H1 (cell line): ENCODE data around the gene LDLRAD4. TPM values are rescaled to one million over a fixed set of nuclear protein-coding genes. Genes with fewer than 3 reads are reported as not detected.

Experiments used
- CTCF ChIA-PET: fragments of 300-600 bp; sonication (Branson Sonifier 250); formaldehyde crosslinking; loops from one replicate; lab custom pipeline; 2021; ENCODE audit not compliant: partially characterized antibody; lab: Charles Lee
- POLR2A ChIA-PET: fragments of 300-600 bp; sonication (Branson Sonifier 250); formaldehyde crosslinking; loops from one replicate; lab custom pipeline; 2021; ENCODE audit warnings: inconsistent platforms; ENCODE audit not compliant: partially characterized antibody; lab: Charles Lee
- DNase-seq, 2 experiments: peaks; one replicate each; pipeline versions ENCODE4 v3.0.0 to v3.0.0-alpha.2; 2010 to 2022; ENCODE audit warnings: low spot score in 2 of 2, low read depth in 1 of 2, mixed read lengths in 1 of 2
- FAIRE-seq: peaks from 2 replicates; lab custom pipeline; 2011; peaks lifted over from hg19 to GRCh38; lab: Jason Lieb, UNC
- H2AFZ ChIP-seq: 2 replicates; pipeline ENCODE4 v1.8.1; 2012; ENCODE audit warnings: low read length, inconsistent platforms
- H2AK5ac ChIP-seq: 2 replicates; pipeline ENCODE4 v1.6.1; 2013; ENCODE audit warnings: low read depth, low read length
- H2BK120ac ChIP-seq: replicated peaks from 2 replicates; pipeline ENCODE3; 2013; ENCODE audit warnings: low read depth, low read length, inconsistent platforms
- H2BK12ac ChIP-seq: 2 replicates; pipeline ENCODE4 v1.6.1; 2013; ENCODE audit warnings: low read depth, low read length
- H2BK15ac ChIP-seq: 2 replicates; pipeline ENCODE4 v1.6.1; 2013; ENCODE audit warnings: low read length
- H2BK20ac ChIP-seq: 2 replicates; pipeline ENCODE4 v1.6.1; 2013; ENCODE audit warnings: low read length
- H2BK5ac ChIP-seq: 2 replicates; pipeline ENCODE4 v1.6.1; 2013; ENCODE audit warnings: low read depth, low read length
- H3K14ac ChIP-seq: 2 replicates; pipeline ENCODE4 v1.6.1; 2013; ENCODE audit warnings: inconsistent platforms; ENCODE audit not compliant: insufficient read length
- H3K18ac ChIP-seq: 2 replicates; pipeline ENCODE4 v1.6.1; 2013; ENCODE audit warnings: low read length; ENCODE audit errors: extremely low read depth
- H3K23ac ChIP-seq: 2 replicates; pipeline ENCODE4 v1.6.1; 2013; ENCODE audit warnings: inconsistent platforms; ENCODE audit not compliant: insufficient read length
- H3K23me2 ChIP-seq: 2 replicates; pipeline ENCODE4 v1.6.1; 2013; ENCODE audit warnings: low read depth, low read length
- H3K27ac ChIP-seq: 2 replicates; pipeline ENCODE4 v1.6.1; 2011; ENCODE audit warnings: low read depth, low read length, inconsistent platforms
- H3K27me3 ChIP-seq, 4 experiments: replicated peaks in 1 of 4; 1 replicate in 1 of 4; 2 replicates in 3 of 4; pipeline versions ENCODE4 v1.6.1 to v1.8.1; 2011 to 2013; ENCODE audit warnings: low read length in 3 of 4, mild to moderate bottlenecking in 3 of 4, inconsistent platforms in 2 of 4, mixed read lengths in 2 of 4, moderate library complexity in 1 of 4; ENCODE audit not compliant: control insufficient read depth in 3 of 4, insufficient read depth in 3 of 4; ENCODE audit errors: extremely low read depth in 1 of 4
- H3K36me3 ChIP-seq, 4 experiments: 2 replicates each; pipeline versions ENCODE4 v1.6.1 to v1.8.1; 2011 to 2013; ENCODE audit warnings: mild to moderate bottlenecking in 4 of 4, low read length in 3 of 4, moderate library complexity in 2 of 4, control low read depth in 1 of 4, inconsistent platforms in 1 of 4; ENCODE audit not compliant: insufficient read depth in 4 of 4, control insufficient read depth in 2 of 4
- H3K4ac ChIP-seq: replicated peaks from 2 replicates; pipeline ENCODE3; 2013; ENCODE audit warnings: low read length, low read depth, mixed read lengths, inconsistent platforms; ENCODE audit not compliant: insufficient read length
- H3K4me1 ChIP-seq, 4 experiments: replicated peaks in 1 of 4; 1 replicate in 1 of 4; 2 replicates in 3 of 4; pipeline versions ENCODE4 v1.6.1 to v1.8.1; 2011 to 2013; ENCODE audit warnings: low read length in 3 of 4, inconsistent platforms in 2 of 4, mixed read lengths in 1 of 4; ENCODE audit not compliant: insufficient read depth in 4 of 4, control insufficient read depth in 3 of 4
- H3K4me2 ChIP-seq, 2 experiments: 2 replicates each; pipeline versions ENCODE4 v1.6.1 to v1.8.1; 2011 to 2013; ENCODE audit warnings: low read depth in 2 of 2, low read length in 2 of 2, control low read depth in 1 of 2, inconsistent platforms in 1 of 2, mild to moderate bottlenecking in 1 of 2; ENCODE audit not compliant: insufficient read depth in 1 of 2
- H3K4me3 ChIP-seq, 4 experiments: fragments of 200-600, 300-600 bp in 1 of 4; sonication (generic), shearing (Covaris generic), sonication (Bioruptor Twin) in 1 of 4; 2 replicates each; pipeline versions ENCODE4 v1.5.1 to v1.8.1; 2011 to 2016; ENCODE audit warnings: low read length in 4 of 4, low read depth in 3 of 4, control low read depth in 2 of 4, inconsistent platforms in 2 of 4, mild to moderate bottlenecking in 2 of 4, mixed read lengths in 1 of 4, moderate library complexity in 1 of 4; ENCODE audit not compliant: insufficient read depth in 2 of 4; ENCODE audit errors: extremely low read depth in 1 of 4
- H3K56ac ChIP-seq: replicated peaks from 2 replicates; pipeline ENCODE3; 2013; ENCODE audit warnings: low read depth, mild to moderate bottlenecking, mixed read lengths, low read length, inconsistent platforms; ENCODE audit not compliant: insufficient read length
- H3K79me1 ChIP-seq: 2 replicates; pipeline ENCODE4 v1.6.1; 2013; ENCODE audit warnings: low read depth, low read length, control low read depth
- H3K79me2 ChIP-seq, 2 experiments: 2 replicates each; pipeline versions ENCODE4 v1.6.1 to v1.8.1; 2012 to 2013; ENCODE audit warnings: low read length in 2 of 2, mild to moderate bottlenecking in 2 of 2, inconsistent platforms in 1 of 2; ENCODE audit not compliant: insufficient read depth in 2 of 2, control insufficient read depth in 1 of 2
- H3K9ac ChIP-seq, 4 experiments: replicated peaks in 1 of 4; 1 replicate in 1 of 4; 2 replicates in 3 of 4; pipeline versions ENCODE4 v1.6.1 to v1.8.1; 2011 to 2013; ENCODE audit warnings: low read depth in 3 of 4, low read length in 3 of 4, control low read depth in 2 of 4, mild to moderate bottlenecking in 2 of 4, moderate library complexity in 2 of 4, inconsistent platforms in 1 of 4; ENCODE audit errors: extremely low read depth in 1 of 4
- H3K9me3 ChIP-seq, 2 experiments: 2 replicates each; pipeline versions ENCODE4 v1.6.1 to v1.8.1; 2012 to 2013; ENCODE audit warnings: mild to moderate bottlenecking in 2 of 2, moderate library complexity in 2 of 2, control low read depth in 1 of 2, inconsistent platforms in 1 of 2, low read depth in 1 of 2, low read length in 1 of 2, mixed read lengths in 1 of 2; ENCODE audit not compliant: insufficient read depth in 2 of 2
- H4K20me1 ChIP-seq, 2 experiments: replicated peaks in 1 of 2; 2 replicates each; pipeline versions ENCODE3 to v1.8.1; 2011 to 2013; ENCODE audit warnings: inconsistent platforms in 2 of 2, low read length in 2 of 2, mild to moderate bottlenecking in 1 of 2; ENCODE audit not compliant: insufficient read depth in 2 of 2, control insufficient read depth in 1 of 2
- H4K5ac ChIP-seq: 2 replicates; pipeline ENCODE4 v1.6.1; 2013; ENCODE audit warnings: low read length, low read depth, mixed read lengths, inconsistent platforms; ENCODE audit not compliant: insufficient read length
- H4K8ac ChIP-seq: 2 replicates; pipeline ENCODE4 v1.8.0; 2013; ENCODE audit warnings: mild to moderate bottlenecking, moderate library complexity, low read length, inconsistent platforms; ENCODE audit not compliant: insufficient read depth; ENCODE audit errors: extremely low read depth
- H4K91ac ChIP-seq: replicated peaks from 2 replicates; pipeline ENCODE3; 2013; ENCODE audit warnings: low read length, mixed read lengths, inconsistent platforms; ENCODE audit not compliant: insufficient read length
- BACH1 ChIP-seq: IDR thresholded peaks from 2 replicates; pipeline ENCODE4 v1.6.1; 2012; ENCODE audit warnings: low read length, improper control_type of control experiment
- CTBP2 ChIP-seq: IDR thresholded peaks from 2 replicates; pipeline ENCODE4 v1.7.0; 2011; ENCODE audit warnings: borderline replicate concordance, mild to moderate bottlenecking, moderate library complexity, mixed read lengths, low read length; ENCODE audit not compliant: insufficient read depth, insufficient read length
- CTCF ChIP-seq, 3 experiments: IDR thresholded peaks; 1 replicate in 2 of 3; 2 replicates in 1 of 3; pipeline versions ENCODE4 v1.5.1 to v1.6.1; 2011; ENCODE audit warnings: low read length in 3 of 3, mild to moderate bottlenecking in 3 of 3, inconsistent platforms in 2 of 3, low read depth in 1 of 3, moderate library complexity in 1 of 3; ENCODE audit not compliant: insufficient read depth in 1 of 3; ENCODE audit errors: control extremely low read depth in 1 of 3
- HDAC2 ChIP-seq, 2 experiments: fragments of 300-600 bp in 1 of 2; sonication (generic) in 1 of 2; IDR thresholded peaks; 2 replicates each; pipeline ENCODE4 v1.6.1; 2011 to 2012; ENCODE audit warnings: low read depth in 2 of 2, low read length in 2 of 2, mild to moderate bottlenecking in 2 of 2, moderate library complexity in 2 of 2, borderline replicate concordance in 1 of 2, inconsistent platforms in 1 of 2
- JUN ChIP-seq: IDR thresholded peaks from 2 replicates; pipeline ENCODE4 v1.6.1; 2011; ENCODE audit warnings: low read depth, mild to moderate bottlenecking, improper control_type of control experiment, low read length
- POLR2A ChIP-seq, 2 experiments: IDR thresholded peaks; 1 replicate in 1 of 2; 2 replicates in 1 of 2; pipeline ENCODE4 v1.6.1; 2011; ENCODE audit warnings: low read depth in 2 of 2, low read length in 2 of 2, mild to moderate bottlenecking in 2 of 2; ENCODE audit errors: control extremely low read depth in 1 of 2
- RNF2 ChIP-seq: fragments of 200-900, 300-1000 bp; sonication (generic); IDR thresholded peaks from 2 replicates; pipeline ENCODE4 v1.7.1; 2016; ENCODE audit warnings: borderline replicate concordance, low read depth, mild to moderate bottlenecking, antibody characterized with exemption, low read length; ENCODE audit not compliant: poor library complexity, severe bottlenecking; ENCODE audit errors: missing control alignments
- SAP30 ChIP-seq: fragments of 300-600 bp; sonication (generic); IDR thresholded peaks from 2 replicates; pipeline ENCODE4 v1.7.1; 2012; ENCODE audit warnings: low read length, moderate library complexity, mild to moderate bottlenecking, inconsistent platforms; ENCODE audit not compliant: insufficient read depth, insufficient replicate concordance
- SRF ChIP-seq: IDR thresholded peaks from 2 replicates; pipeline ENCODE4 v1.6.1; 2011; ENCODE audit warnings: mild to moderate bottlenecking, low read depth, low read length, moderate library complexity
- YY1 ChIP-seq: IDR thresholded peaks from 2 replicates; pipeline ENCODE4 v1.6.1; 2011; ENCODE audit warnings: low read depth, mild to moderate bottlenecking, low read length
- WGBS, 2 experiments: shearing (Covaris generic) in 1 of 2; methylation state at CpG; one replicate each; pipeline versions ENCODE4 v1.1.6 to v1.1.7; 2013 to 2015; ENCODE audit warnings: low lambda C conversion rate in 2 of 2, mixed read lengths in 2 of 2, inconsistent platforms in 1 of 2, low coverage in 1 of 2, missing lambda C conversion rate in 1 of 2; ENCODE audit not compliant: insufficient replicate concordance in 2 of 2, insufficient coverage in 1 of 2, insufficient read length in 1 of 2; ENCODE audit errors: extremely low coverage in 1 of 2, missing lambda C conversion rate in 1 of 2; 5-methylcytosine and 5-hydroxymethylcytosine counted together
- polyA plus RNA-seq, 7 experiments: library from polyadenylated mRNA; depleted of rRNA in 3 of 7; stranded (reverse) in 5 of 7; unstranded in 2 of 7; fragments of >200 nt in 5 of 7; fragments of 200-250 nt in 2 of 7; gene quantifications; 1 replicate in 5 of 7; 2 replicates in 1 of 7; 4 replicates in 1 of 7; pipeline versions ENCODE4 v1.2.1 to v1.2.3, GENCODE V29; 2011 to 2013; ENCODE audit warnings: missing spikeins in 2 of 7, mixed read lengths in 2 of 7
- total RNA-seq: library from RNA; stranded (reverse); fragmentation: NEBNext Ultra II Directional; extraction: Animal tissue kit (Norgen Biotek cat#: 25700); gene quantifications from 2 replicates; pipeline ENCODE4 v1.2.1, GENCODE V29; 2021

The LDLRAD4 gene
- total and polyA plus RNA-seq, 2 of the 8 experiments (the other 6 are each of a cell fraction or from before 2014, with no cell fraction given), result 0.77 to 1.4 TPM

DNA sequence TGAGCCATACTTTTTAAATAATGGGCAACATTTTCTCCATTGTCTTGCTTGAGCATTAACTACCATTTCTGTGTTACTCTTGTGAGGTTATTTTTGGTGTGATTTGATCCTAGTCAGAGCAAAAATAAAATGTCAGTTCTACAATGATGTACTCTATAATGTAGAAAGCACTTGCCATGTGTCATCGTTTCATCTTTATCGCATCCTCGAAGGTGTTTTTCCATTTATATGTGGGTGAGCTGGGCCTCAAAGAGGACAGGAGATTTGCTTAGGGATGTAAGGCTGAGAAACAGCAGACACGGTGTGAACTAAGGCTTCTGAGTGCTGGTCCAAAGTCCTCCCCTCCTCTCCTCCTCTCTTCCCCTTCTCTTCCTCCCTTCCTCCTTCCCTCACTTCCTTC lies 308.0 kb downstream of the LDLRAD4 start:
- no peak overlapping the region for H2BK15ac ChIP-seq
- no peaks in the 10 kb centered on the region for H3K23me2 ChIP-seq
- 0 out of 7 replicates have a peak, but pooled peaks cover 0 to 2% (median 0%) of the 10 kb centered on the region in 4 experiments for H3K27me3 ChIP-seq
- H4K91ac ChIP-seq, result no peak overlapping the region
- no peak overlapping the region for H2AK5ac ChIP-seq
- H3K9me3 ChIP-seq, result no peaks in the 10 kb centered on the region
- DNase-seq, result no peak
- H3K4me3 ChIP-seq, result no peak overlapping the region
- no peak overlapping the region for H2BK120ac ChIP-seq
- H3K56ac ChIP-seq, result no peak overlapping the region
- no peaks in the 10 kb centered on the region for H3K36me3 ChIP-seq
- WGBS, 2 experiments, result 90% methylated on average over 4 of the region's 4 CpGs; no CpG with 5 or more reads in 1 of the 2 experiments
- no peaks in the 10 kb centered on the region for H4K20me1 ChIP-seq
- H2BK20ac ChIP-seq, result no peak overlapping the region
- POLR2A ChIA-PET, result interaction anchor here (0.7 kb wide), 1 partner anchor 326 kb away, joined by 3 read pairs; no protein-coding TSS in a partner anchor
- no peak overlapping the region for H3K23ac ChIP-seq
- CTCF ChIA-PET, result interaction anchor here (0.6 to 1.7 kb wide), 2 partner anchors 221 to 310 kb away, joined by 3 to 6 read pairs; no protein-coding TSS in a partner anchor
- H2AFZ ChIP-seq, result no peak overlapping the region
- no peaks in the 10 kb centered on the region for H3K79me1 ChIP-seq
- no peak overlapping the region for H3K4ac ChIP-seq
- no peaks in the 10 kb centered on the region for H3K79me2 ChIP-seq
- no peaks in the 10 kb centered on the region for H3K4me1 ChIP-seq
- H2BK12ac ChIP-seq, result no peak overlapping the region
- peak overlapping the region in 1 of 4 experiments; percentile 39; a peak in 1 of 7 replicates for H3K9ac ChIP-seq
- H3K27ac ChIP-seq, result no peak overlapping the region
- H4K8ac ChIP-seq, result no peak overlapping the region
- H2BK5ac ChIP-seq, result no peak overlapping the region
- H3K18ac ChIP-seq, result no peak overlapping the region
- H3K4me2 ChIP-seq, result no peak overlapping the region
- no peak overlapping the region for H4K5ac ChIP-seq
- FAIRE-seq, result no peak
- no peak overlapping the region for H3K14ac ChIP-seq
- TF ChIP-seq SAP30 (no peak), HDAC2 (IDR thresholded peaks at IDR 0.05; ENCODE audit: borderline replicate concordance in 1 of 2, low read depth in 2 of 2, low read length in 2 of 2) (no peak), RNF2 (no peak), JUN (no peak), POLR2A (IDR thresholded peaks at IDR 0.05; ENCODE audit: control extremely low read depth in 1 of 2, low read depth in 2 of 2, low read length in 2 of 2) (no peak), BACH1 (no peak), SRF (no peak), YY1 (no peak), CTBP2 (no peak), CTCF (IDR thresholded peaks at IDR 0.05; ENCODE audit: control extremely low read depth in 1 of 3, insufficient read depth in 1 of 3, low read depth in 1 of 3, low read length in 3 of 3) (no peak)
